ENCODE results near the gene GJA4.

- TF ChIP-seq EZH2 (IDR thresholded peaks at IDR 0.05; ENCODE audit: borderline replicate concordance, low read depth, low read length, severe bottlenecking): no peak
- no peak for TF ChIP-seq CTCF (IDR thresholded peaks at IDR 0.05; ENCODE audit: borderline replicate concordance, extremely low read depth, low read length, poor library complexity, severe bottlenecking)
These were observed 51.4 kb downstream of the GJA4 start for GRCh38 chr1:34844252-34844634.

All from DND-41 (cell line).